ENCODE measurements around the gene SKOR1. TPM values are rescaled to one million over a fixed set of nuclear protein-coding genes. Genes with fewer than 3 reads are reported as not detected.

Gene SKOR1
- total RNA-seq, 1 donor from 2014 or later = not detected

GRCh38 chr15:67870868-67871408 is 45.6 kb downstream of the SKOR1 start:
- H3K27me3 ChIP-seq = no peaks in the 10 kb centered on the region
- no peaks in the 10 kb centered on the region for H3K4me1 ChIP-seq
- intact Hi-C loops (cut with DNase I) = no loop called here
- no peak overlapping the region for H3K27ac ChIP-seq
- no peak for DNase-seq (ENCODE audit: low spot score in 2 of 2)
- TF ChIP-seq CTCF (IDR thresholded peaks at IDR 0.05) = no peak
- H3K9me3 ChIP-seq = peaks cover 0 to 4% of the 10 kb centered on the region in 2 donors
- no peaks in the 10 kb centered on the region for H3K36me3 ChIP-seq
- H3K4me3 ChIP-seq = no peak overlapping the region

- no peak for DNase-seq (ENCODE audit: low spot score in 2 of 2)
- Histone ChIP-seq H3K4me3 (no peak overlapping the region), H3K27me3 (no peaks in the 10 kb centered on the region), H3K4me1 (no peaks in the 10 kb centered on the region), H3K9me3 (peaks cover 0 to 4% of the 10 kb centered on the region in 2 donors), H3K36me3 (no peaks in the 10 kb centered on the region), H3K27ac (no peak overlapping the region)
- TF ChIP-seq CTCF (IDR thresholded peaks at IDR 0.05) = no peak
- intact Hi-C loops (cut with DNase I) = no loop called here
Observed at GRCh38 chr15:67873777-67874176, 48.5 kb downstream of the SKOR1 start.

- DNase-seq (ENCODE audit: low spot score in 2 of 2) = no peak
- intact Hi-C loops (cut with DNase I) = no loop called here
- Histone ChIP-seq H3K27me3 (no peaks in the 10 kb centered on the region), H3K36me3 (no peaks in the 10 kb centered on the region), H3K9me3 (peaks cover 0 to 1% of the 10 kb centered on the region in 2 donors), H3K27ac (no peak overlapping the region), H3K4me1 (no peaks in the 10 kb centered on the region), H3K4me3 (no peak overlapping the region)
- no peak for TF ChIP-seq CTCF (IDR thresholded peaks at IDR 0.05)
Observed at GRCh38 chr15:67878712-67879206, 53.5 kb downstream of the SKOR1 start.

- no peak for TF ChIP-seq CTCF (IDR thresholded peaks at IDR 0.05)
- H3K9me3 ChIP-seq = no peaks in the 10 kb centered on the region
- peaks cover 0 to 4% of the 10 kb centered on the region in 2 donors for H3K4me1 ChIP-seq
- H3K36me3 ChIP-seq = no peaks in the 10 kb centered on the region
- intact Hi-C loops (cut with DNase I) = loop anchor here (5.0 kb wide), 1 partner anchor 78 kb away; no protein-coding TSS in a partner anchor
- no peak overlapping the region for H3K27ac ChIP-seq
- H3K4me3 ChIP-seq = no peak overlapping the region
- DNase-seq (ENCODE audit: low spot score in 2 of 2) = no peak
- H3K27me3 ChIP-seq = no peaks in the 10 kb centered on the region
Observed at GRCh38 chr15:67879440-67880129, 54.3 kb downstream of the SKOR1 start.

- Histone ChIP-seq H3K27ac (no peak overlapping the region), H3K4me1 (peaks cover 0 to 4% of the 10 kb centered on the region in 2 donors), H3K36me3 (no peaks in the 10 kb centered on the region), H3K4me3 (no peak overlapping the region), H3K9me3 (no peaks in the 10 kb centered on the region), H3K27me3 (no peaks in the 10 kb centered on the region)
- intact Hi-C loops (cut with DNase I) = loop anchor here (5.0 kb wide), 1 partner anchor 77 kb away; no protein-coding TSS in a partner anchor
- TF ChIP-seq CTCF (IDR thresholded peaks at IDR 0.05) = no peak
- no peak for DNase-seq (ENCODE audit: low spot score in 2 of 2)
Observed at GRCh38 chr15:67880651-67881182, 55.4 kb downstream of the SKOR1 start.

Data from ascending aorta (tissue), 2 donors.